ENCODE measurements around the gene CES4A.

The CES4A gene

DNA sequence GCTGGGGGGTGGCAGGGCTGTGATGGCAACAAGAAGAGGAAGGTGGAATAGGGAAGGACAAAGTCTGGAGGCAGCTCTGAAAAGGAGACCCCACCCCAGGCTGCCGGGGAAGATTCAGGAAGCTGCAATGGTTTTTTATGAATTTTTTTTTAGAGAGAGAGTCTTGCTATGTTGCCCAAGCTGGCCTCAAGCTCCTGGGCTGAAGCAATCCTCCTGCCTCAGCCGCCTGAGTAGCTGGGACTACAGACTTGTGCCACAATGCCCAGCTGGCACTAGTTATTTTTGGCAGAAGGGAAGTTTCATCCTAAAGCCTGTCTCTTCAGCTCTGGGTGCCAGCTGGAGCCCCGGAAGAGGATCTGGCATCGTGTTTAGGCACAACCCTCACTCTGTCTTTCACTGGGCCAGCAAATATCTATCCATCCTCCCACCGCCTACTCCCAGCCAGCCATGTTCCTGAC is 28.7 kb upstream of the CES4A start:
- peaks cover 0 to 20% of the 10 kb centered on the region in 2 experiments; a peak in 1 of 3 replicates for H3K36me3 ChIP-seq (ENCODE audit: control insufficient read depth in 2 of 2, insufficient read depth in 1 of 2, low read length in 2 of 2)
- H3K27ac ChIP-seq (ENCODE audit: extremely low read depth, low read depth, low read length), result no peak overlapping the region
- TF ChIP-seq MYNN (tag by site-specific recombination; IDR thresholded peaks at IDR 0.05; ENCODE audit: borderline replicate concordance) (no peak), ZNF354C (tag by site-specific recombination; IDR thresholded peaks at IDR 0.05; ENCODE audit: borderline replicate concordance, low read depth) (no peak), ZBTB21 (tag by site-specific recombination; IDR thresholded peaks at IDR 0.05) (no peak), PRDM1 (tag by site-specific recombination; IDR thresholded peaks at IDR 0.05) (no peak), REPIN1 (tag by site-specific recombination; IDR thresholded peaks at IDR 0.05; ENCODE audit: low read depth) (no peak), ZNF155 (tag by site-specific recombination; IDR thresholded peaks at IDR 0.05) (no peak), ZNF121 (tag by site-specific recombination; IDR thresholded peaks at IDR 0.05) (no peak), SP7 (tag by site-specific recombination; IDR thresholded peaks at IDR 0.05) (no peak), ZNF768 (tag by site-specific recombination; IDR thresholded peaks at IDR 0.05) (no peak), ZNF843 (tag by site-specific recombination; IDR thresholded peaks at IDR 0.05) (no peak), ZNF558 (tag by site-specific recombination; IDR thresholded peaks at IDR 0.05) (no peak), ZNF514 (tag by site-specific recombination; IDR thresholded peaks at IDR 0.05) (no peak)
- TF ChIP-seq, protein P1, sequence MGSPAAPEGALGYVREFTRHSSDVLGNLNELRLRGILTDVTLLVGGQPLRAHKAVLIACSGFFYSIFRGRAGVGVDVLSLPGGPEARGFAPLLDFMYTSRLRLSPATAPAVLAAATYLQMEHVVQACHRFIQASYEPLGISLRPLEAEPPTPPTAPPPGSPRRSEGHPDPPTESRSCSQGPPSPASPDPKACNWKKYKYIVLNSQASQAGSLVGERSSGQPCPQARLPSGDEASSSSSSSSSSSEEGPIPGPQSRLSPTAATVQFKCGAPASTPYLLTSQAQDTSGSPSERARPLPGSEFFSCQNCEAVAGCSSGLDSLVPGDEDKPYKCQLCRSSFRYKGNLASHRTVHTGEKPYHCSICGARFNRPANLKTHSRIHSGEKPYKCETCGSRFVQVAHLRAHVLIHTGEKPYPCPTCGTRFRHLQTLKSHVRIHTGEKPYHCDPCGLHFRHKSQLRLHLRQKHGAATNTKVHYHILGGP (tag by site-specific recombination; IDR thresholded peaks at IDR 0.05), result no peak
- TF ChIP-seq, protein P2, sequence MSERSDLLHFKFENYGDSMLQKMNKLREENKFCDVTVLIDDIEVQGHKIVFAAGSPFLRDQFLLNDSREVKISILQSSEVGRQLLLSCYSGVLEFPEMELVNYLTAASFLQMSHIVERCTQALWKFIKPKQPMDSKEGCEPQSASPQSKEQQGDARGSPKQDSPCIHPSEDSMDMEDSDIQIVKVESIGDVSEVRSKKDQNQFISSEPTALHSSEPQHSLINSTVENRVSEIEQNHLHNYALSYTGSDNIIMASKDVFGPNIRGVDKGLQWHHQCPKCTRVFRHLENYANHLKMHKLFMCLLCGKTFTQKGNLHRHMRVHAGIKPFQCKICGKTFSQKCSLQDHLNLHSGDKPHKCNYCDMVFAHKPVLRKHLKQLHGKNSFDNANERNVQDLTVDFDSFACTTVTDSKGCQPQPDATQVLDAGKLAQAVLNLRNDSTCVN (tag by site-specific recombination; optimal IDR thresholded peaks at IDR 0.05), result no peak
- TF ChIP-seq, protein P3, sequence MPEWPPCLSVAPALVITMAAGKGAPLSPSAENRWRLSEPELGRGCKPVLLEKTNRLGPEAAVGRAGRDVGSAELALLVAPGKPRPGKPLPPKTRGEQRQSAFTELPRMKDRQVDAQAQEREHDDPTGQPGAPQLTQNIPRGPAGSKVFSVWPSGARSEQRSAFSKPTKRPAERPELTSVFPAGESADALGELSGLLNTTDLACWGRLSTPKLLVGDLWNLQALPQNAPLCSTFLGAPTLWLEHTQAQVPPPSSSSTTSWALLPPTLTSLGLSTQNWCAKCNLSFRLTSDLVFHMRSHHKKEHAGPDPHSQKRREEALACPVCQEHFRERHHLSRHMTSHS (tag by site-specific recombination; IDR thresholded peaks at IDR 0.05), result no peak
- no peak overlapping the region for H3K4me3 ChIP-seq (ENCODE audit: low read depth, low read length)
- no peaks in the 10 kb centered on the region for H3K4me1 ChIP-seq (ENCODE audit: control insufficient read depth, insufficient read depth, low read length)
- CTCF ChIA-PET, result interaction anchor here (1.2 to 3.8 kb wide), 11 partner anchors 11 to 229 kb away, joined by 4 to 33 read pairs (median 6); no protein-coding TSS in a partner anchor
- H3K9me3 ChIP-seq (ENCODE audit: control insufficient read depth, insufficient read depth, low read depth, low read length), result no peaks in the 10 kb centered on the region
- POLR2A ChIA-PET, result interaction anchor here (0.6 to 1.6 kb wide), 2 partner anchors 79 to 300 kb away, joined by 3 to 5 read pairs; partner anchors contain the start of gene PDP2

DNA sequence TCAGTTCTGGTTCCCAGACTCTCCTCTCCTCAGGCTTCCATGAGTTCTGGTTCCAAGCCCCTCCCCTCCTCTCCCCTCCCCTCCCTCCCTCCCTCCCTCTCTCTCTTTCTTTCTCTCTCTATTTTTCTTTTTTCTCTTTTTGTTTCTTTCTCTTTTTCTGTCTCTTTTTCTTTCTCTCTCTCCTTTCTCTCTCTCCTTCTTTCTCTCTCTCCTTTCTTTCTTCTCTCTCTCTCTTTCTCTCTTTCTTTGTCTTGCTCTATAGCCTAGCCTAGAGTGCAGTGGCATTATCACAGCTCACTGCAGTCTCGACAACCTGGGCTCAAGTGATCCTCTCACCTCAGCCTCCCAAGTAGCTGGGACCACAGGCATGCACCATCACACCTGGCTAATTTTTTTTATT is 28.1 kb upstream of the CES4A start:
- TF ChIP-seq ZNF629 (tag by site-specific recombination; IDR thresholded peaks at IDR 0.05) (no peak), ZNF292 (tag by site-specific recombination; IDR thresholded peaks at IDR 0.05; ENCODE audit: borderline replicate concordance, low read depth) (no peak), ZNF677 (tag by site-specific recombination; IDR thresholded peaks at IDR 0.05) (no peak), ZNF184 (tag by site-specific recombination; IDR thresholded peaks at IDR 0.05) (no peak), ZNF596 (tag by site-specific recombination; IDR thresholded peaks at IDR 0.05) (peak; percentile 87), ZNF366 (tag by site-specific recombination; conservative IDR thresholded peaks at IDR 0.05) (0 out of 2 replicates have a peak, but pooled peaks have one; percentile 13), ZNF792 (tag by site-specific recombination; IDR thresholded peaks at IDR 0.05) (no peak), PRDM1 (tag by site-specific recombination; IDR thresholded peaks at IDR 0.05) (peak; percentile 80)
- TF ChIP-seq, protein P4, sequence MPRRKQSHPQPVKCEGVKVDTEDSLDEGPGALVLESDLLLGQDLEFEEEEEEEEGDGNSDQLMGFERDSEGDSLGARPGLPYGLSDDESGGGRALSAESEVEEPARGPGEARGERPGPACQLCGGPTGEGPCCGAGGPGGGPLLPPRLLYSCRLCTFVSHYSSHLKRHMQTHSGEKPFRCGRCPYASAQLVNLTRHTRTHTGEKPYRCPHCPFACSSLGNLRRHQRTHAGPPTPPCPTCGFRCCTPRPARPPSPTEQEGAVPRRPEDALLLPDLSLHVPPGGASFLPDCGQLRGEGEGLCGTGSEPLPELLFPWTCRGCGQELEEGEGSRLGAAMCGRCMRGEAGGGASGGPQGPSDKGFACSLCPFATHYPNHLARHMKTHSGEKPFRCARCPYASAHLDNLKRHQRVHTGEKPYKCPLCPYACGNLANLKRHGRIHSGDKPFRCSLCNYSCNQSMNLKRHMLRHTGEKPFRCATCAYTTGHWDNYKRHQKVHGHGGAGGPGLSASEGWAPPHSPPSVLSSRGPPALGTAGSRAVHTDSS (tag by site-specific recombination; IDR thresholded peaks at IDR 0.05), result no peak
- H3K4me3 ChIP-seq (ENCODE audit: low read depth, low read length), result no peak overlapping the region
- no peak overlapping the region for H3K27ac ChIP-seq (ENCODE audit: extremely low read depth, low read depth, low read length)
- no peaks in the 10 kb centered on the region for H3K9me3 ChIP-seq (ENCODE audit: control insufficient read depth, insufficient read depth, low read depth, low read length)
- ChIA-PET CTCF (interaction anchor here (0.7 to 3.8 kb wide), 24 partner anchors 10 to 265 kb away, joined by 3 to 33 read pairs (median 5); partner anchors contain the start of gene CES4A), POLR2A (interaction anchor here (1.2 to 1.6 kb wide), 2 partner anchors 11 to 80 kb away, joined by 5 to 7 read pairs; partner anchors contain the start of gene PDP2)
- peaks cover 0 to 26% of the 10 kb centered on the region in 2 experiments; a peak in 1 of 3 replicates for H3K36me3 ChIP-seq (ENCODE audit: control insufficient read depth in 2 of 2, insufficient read depth in 1 of 2, low read length in 2 of 2)
- H3K4me1 ChIP-seq (ENCODE audit: control insufficient read depth, insufficient read depth, low read length), result no peaks in the 10 kb centered on the region

All from HEK293 (cell line).